ENCODE results near the gene KCNIP4.
A peak's percentile ranks its signal among the peaks of the same experiment; 100 is the strongest.

KCNIP4 gene

GRCh38 chr4:21641696-21642095 lies 306.9 kb downstream of the KCNIP4 start:
- no peak for DNase-seq (ENCODE audit: low read depth)
- TF ChIP-seq CTCF (conservative IDR thresholded peaks at IDR 0.05; ENCODE audit: low read depth, low read length): no peak
- no peak overlapping the region for H3K4me3 ChIP-seq (ENCODE audit: low read depth, low read length)

GRCh38 chr4:21638171-21638725 lies 310.3 kb downstream of the KCNIP4 start:
- DNase-seq (ENCODE audit: low read depth): no peak
- H3K4me3 ChIP-seq (ENCODE audit: low read depth, low read length): no peak overlapping the region
- TF ChIP-seq CTCF (conservative IDR thresholded peaks at IDR 0.05; ENCODE audit: low read depth, low read length): no peak

- no peak for DNase-seq (ENCODE audit: low read depth)
- H3K4me3 ChIP-seq (ENCODE audit: low read depth, low read length): no peak overlapping the region
- TF ChIP-seq CTCF (conservative IDR thresholded peaks at IDR 0.05; ENCODE audit: low read depth, low read length): no peak
Observed at GRCh38 chr4:21628916-21629610, 319.5 kb downstream of the KCNIP4 start.

GRCh38 chr4:21628116-21628670 lies 320.4 kb downstream of the KCNIP4 start:
- peak; percentile 2 for DNase-seq (ENCODE audit: low read depth)
- no peak overlapping the region for H3K4me3 ChIP-seq (ENCODE audit: low read depth, low read length)
- TF ChIP-seq CTCF (conservative IDR thresholded peaks at IDR 0.05; ENCODE audit: low read depth, low read length): no peak

- TF ChIP-seq CTCF (conservative IDR thresholded peaks at IDR 0.05; ENCODE audit: low read depth, low read length): no peak
- no peak overlapping the region for H3K4me3 ChIP-seq (ENCODE audit: low read depth, low read length)
- DNase-seq (ENCODE audit: low read depth): no peak
Observed at GRCh38 chr4:21625447-21625846, 323.1 kb downstream of the KCNIP4 start.

- H3K4me3 ChIP-seq (ENCODE audit: low read depth, low read length): no peak overlapping the region
- DNase-seq (ENCODE audit: low read depth): no peak
- TF ChIP-seq CTCF (conservative IDR thresholded peaks at IDR 0.05; ENCODE audit: low read depth, low read length): no peak
Observed at GRCh38 chr4:21605006-21605405, 343.6 kb downstream of the KCNIP4 start.

- H3K4me3 ChIP-seq (ENCODE audit: low read depth, low read length): no peak overlapping the region
- TF ChIP-seq CTCF (conservative IDR thresholded peaks at IDR 0.05; ENCODE audit: low read depth, low read length): no peak
- DNase-seq (ENCODE audit: low read depth): peak; percentile 2
Observed at GRCh38 chr4:21596521-21596920, 352.1 kb downstream of the KCNIP4 start.

All from choroid plexus epithelial cell (primary cell).